Activated CD4-positive, alpha-beta T cell treated with anti-CD3 and anti-CD28 coated beads for 36 hours (primary cell): Measurements from ENCODE around the gene APCDD1L. TPM values are rescaled to one million over a fixed set of nuclear protein-coding genes. Genes with fewer than 3 reads are reported as not detected.

Source experiments
- ATAC-seq: fragments of 200-7000 bp; cut with Tn5 transposase; one replicate; pipeline ENCODE4 v1.10.0; 2021; ENCODE audit warnings: mild to moderate bottlenecking, moderate library complexity
- CTCF ChIA-PET: fragments of 350-600 bp; sonication (Branson Sonifier 250); formaldehyde crosslinking; loops from one replicate; lab custom pipeline; 2021; ENCODE audit warnings: antibody characterized with exemption; lab: Charles Lee
- POLR2A ChIA-PET: fragments of 350-600 bp; sonication (Branson Sonifier 250); formaldehyde crosslinking; loops from one replicate; lab custom pipeline; 2021; ENCODE audit warnings: antibody characterized with exemption, inconsistent platforms; lab: Charles Lee
- DNase-seq: peaks from one replicate; pipeline ENCODE4 v3.0.0-alpha.2; 2020
- H3K27ac Mint-ChIP-seq: one replicate; pipeline ENCODE4 v1.8.0; 2021; ENCODE audit warnings: mixed read lengths
- H3K27me3 Mint-ChIP-seq: one replicate; pipeline ENCODE4 v1.8.0; 2021; ENCODE audit warnings: mixed read lengths
- H3K36me3 Mint-ChIP-seq: one replicate; pipeline ENCODE4 v1.8.0; 2021; ENCODE audit warnings: low read depth, mixed read lengths
- H3K4me1 Mint-ChIP-seq: one replicate; pipeline ENCODE4 v1.8.0; 2021; ENCODE audit warnings: mixed read lengths
- H3K4me3 Mint-ChIP-seq: one replicate; pipeline ENCODE4 v1.8.0; 2021; ENCODE audit warnings: mild to moderate bottlenecking, moderate library complexity, mixed read lengths
- H3K9me3 Mint-ChIP-seq: one replicate; pipeline ENCODE4 v1.8.0; 2021; ENCODE audit warnings: low read depth, mixed read lengths
- intact Hi-C, 2 experiments: fragments of 100-400 bp; cut with DNase I in 1 of 2; cut with micrococcal nuclease in 1 of 2; formaldehyde crosslinking; loops; one replicate each; pipeline versions ENCODE4 v1.14.2 to v1.15.1; 2022 to 2024; cut with DNase I, micrococcal nuclease
- total RNA-seq, 2 experiments: library from RNA; stranded (reverse); gene quantifications; one replicate each; pipeline ENCODE4 v1.2.3, GENCODE V29; 2021

The APCDD1L gene
- total RNA-seq, 2 experiments from 2014 or later = not detected

- DNase-seq (no peak), ATAC-seq (no peak)
- ChIA-PET POLR2A (no interaction called here), CTCF (no interaction called here)
- Mint-ChIP-seq H3K27ac (no peak overlapping the region), H3K36me3 (no peaks in the 10 kb centered on the region), H3K4me1 (no peaks in the 10 kb centered on the region), H3K4me3 (no peak overlapping the region), H3K27me3 (no peaks in the 10 kb centered on the region), H3K9me3 (no peaks in the 10 kb centered on the region)
- intact Hi-C loops = no loop called here
These were observed 18.8 kb downstream of the APCDD1L start for GRCh38 chr20:58496429-58496769.

- H3K27ac Mint-ChIP-seq = no peak overlapping the region
- no peaks in the 10 kb centered on the region for H3K4me1 Mint-ChIP-seq
- no peaks in the 10 kb centered on the region for H3K36me3 Mint-ChIP-seq
- H3K27me3 Mint-ChIP-seq = no peaks in the 10 kb centered on the region
- intact Hi-C loops = no loop called here
- ATAC-seq (no peak), DNase-seq (no peak)
- ChIA-PET POLR2A (no interaction called here), CTCF (no interaction called here)
- H3K4me3 Mint-ChIP-seq = no peak overlapping the region
- H3K9me3 Mint-ChIP-seq = no peaks in the 10 kb centered on the region
These were observed 19.4 kb downstream of the APCDD1L start for GRCh38 chr20:58495623-58496428.

GRCh38 chr20:58494923-58495622 is 20.1 kb downstream of the APCDD1L start:
- ATAC-seq (no peak), DNase-seq (no peak)
- CTCF ChIA-PET = no interaction called here
- intact Hi-C loops = no loop called here
- POLR2A ChIA-PET = no interaction called here
- H3K27ac Mint-ChIP-seq = no peak overlapping the region
- H3K4me1 Mint-ChIP-seq = no peaks in the 10 kb centered on the region
- H3K4me3 Mint-ChIP-seq = no peak overlapping the region
- H3K9me3 Mint-ChIP-seq = no peaks in the 10 kb centered on the region
- no peaks in the 10 kb centered on the region for H3K27me3 Mint-ChIP-seq
- no peaks in the 10 kb centered on the region for H3K36me3 Mint-ChIP-seq

- ChIA-PET POLR2A (no interaction called here), CTCF (interaction anchor here (0.7 kb wide), 1 partner anchor 15 kb away, joined by 4 read pairs; no protein-coding TSS in a partner anchor)
- DNase-seq (no peak), ATAC-seq (no peak)
- intact Hi-C loops = no loop called here
- H3K4me1 Mint-ChIP-seq = no peaks in the 10 kb centered on the region
- H3K36me3 Mint-ChIP-seq = peaks cover 4% of the 10 kb centered on the region
- H3K9me3 Mint-ChIP-seq = peaks cover 4% of the 10 kb centered on the region
- H3K27ac Mint-ChIP-seq = no peak overlapping the region
- peaks cover 2% of the 10 kb centered on the region for H3K27me3 Mint-ChIP-seq
- H3K4me3 Mint-ChIP-seq = no peak overlapping the region
These were observed 22.2 kb downstream of the APCDD1L start for GRCh38 chr20:58492795-58493524.

GRCh38 chr20:58492074-58492718 is 23.0 kb downstream of the APCDD1L start:
- DNase-seq (no peak), ATAC-seq (no peak)
- Mint-ChIP-seq H3K4me3 (no peak overlapping the region), H3K9me3 (peaks cover 4% of the 10 kb centered on the region), H3K36me3 (peaks cover 4% of the 10 kb centered on the region), H3K27ac (no peak overlapping the region), H3K4me1 (no peaks in the 10 kb centered on the region), H3K27me3 (peaks cover 2% of the 10 kb centered on the region)
- ChIA-PET POLR2A (no interaction called here), CTCF (interaction anchor here (1.0 kb wide), 1 partner anchor 11 kb away, joined by 5 read pairs; no protein-coding TSS in a partner anchor)
- intact Hi-C loops = no loop called here

- POLR2A ChIA-PET = no interaction called here
- ATAC-seq (no peak), DNase-seq (no peak)
- peaks cover 17% of the 10 kb centered on the region for H3K27me3 Mint-ChIP-seq
- H3K36me3 Mint-ChIP-seq = peaks cover 10% of the 10 kb centered on the region
- H3K9me3 Mint-ChIP-seq = peaks cover 14% of the 10 kb centered on the region
- H3K4me3 Mint-ChIP-seq = no peak overlapping the region
- no peaks in the 10 kb centered on the region for H3K4me1 Mint-ChIP-seq
- no peak overlapping the region for H3K27ac Mint-ChIP-seq
- CTCF ChIA-PET = no interaction called here
- intact Hi-C loops = loop anchor here (10.0 kb wide), 2 partner anchors 329 to 589 kb away; no protein-coding TSS in a partner anchor
These were observed 29.0 kb downstream of the APCDD1L start for GRCh38 chr20:58486207-58486606.

GRCh38 chr20:58485393-58485792 is 29.8 kb downstream of the APCDD1L start:
- Mint-ChIP-seq H3K9me3 (peaks cover 14% of the 10 kb centered on the region), H3K36me3 (peaks cover 10% of the 10 kb centered on the region), H3K4me1 (no peaks in the 10 kb centered on the region), H3K27me3 (peaks cover 17% of the 10 kb centered on the region), H3K4me3 (no peak overlapping the region), H3K27ac (no peak overlapping the region)
- no peak for DNase-seq
- POLR2A ChIA-PET = no interaction called here
- ATAC-seq = no peak
- intact Hi-C loops = loop anchor here (10.0 kb wide), 2 partner anchors 329 to 589 kb away; no protein-coding TSS in a partner anchor
- CTCF ChIA-PET = interaction anchor here (0.5 kb wide), 1 partner anchor 430 kb away, joined by 3 read pairs; no protein-coding TSS in a partner anchor

- H3K36me3 Mint-ChIP-seq = peaks cover 7% of the 10 kb centered on the region
- H3K27me3 Mint-ChIP-seq = peaks cover 15% of the 10 kb centered on the region
- ATAC-seq (no peak), DNase-seq (no peak)
- peaks cover 12% of the 10 kb centered on the region for H3K9me3 Mint-ChIP-seq
- no peak overlapping the region for H3K4me3 Mint-ChIP-seq
- intact Hi-C loops = loop anchor here (5.0 to 10.0 kb wide), 3 partner anchors 169 to 591 kb away; partner anchors contain the start of gene STX16 (in 1 of the 2)
- ChIA-PET POLR2A (no interaction called here), CTCF (interaction anchor here (0.7 to 0.9 kb wide), 2 partner anchors 387 to 396 kb away, joined by 3 read pairs; no protein-coding TSS in a partner anchor)
- no peaks in the 10 kb centered on the region for H3K4me1 Mint-ChIP-seq
- no peak overlapping the region for H3K27ac Mint-ChIP-seq
These were observed 31.7 kb downstream of the APCDD1L start for GRCh38 chr20:58483470-58483869.

GRCh38 chr20:58483051-58483450 is 32.1 kb downstream of the APCDD1L start:
- CTCF ChIA-PET = interaction anchor here (0.7 kb wide), 1 partner anchor 341 kb away, joined by 4 read pairs; no protein-coding TSS in a partner anchor

GRCh38 chr20:58482416-58482815 is 32.8 kb downstream of the APCDD1L start:
- H3K4me3 Mint-ChIP-seq = no peak overlapping the region
- H3K9me3 Mint-ChIP-seq = peaks cover 16% of the 10 kb centered on the region
- H3K27ac Mint-ChIP-seq = no peak overlapping the region
- intact Hi-C loops = loop anchor here (5.0 to 10.0 kb wide), 3 partner anchors 170 to 592 kb away; partner anchors contain the start of gene STX16 (in 1 of the 2)
- peaks cover 6% of the 10 kb centered on the region for H3K36me3 Mint-ChIP-seq
- ATAC-seq (no peak), DNase-seq (no peak)
- POLR2A ChIA-PET = no interaction called here
- H3K4me1 Mint-ChIP-seq = no peaks in the 10 kb centered on the region
- H3K27me3 Mint-ChIP-seq = peaks cover 15% of the 10 kb centered on the region
- CTCF ChIA-PET = interaction anchor here (0.6 to 1.9 kb wide), 15 partner anchors 8 to 834 kb away, joined by 3 to 11 read pairs (median 4); partner anchors contain the start of gene GNAS

More at GRCh38 chr20:58483051-58483450, 32.1 kb downstream of the APCDD1L start:
- intact Hi-C loops = loop anchor here (5.0 to 10.0 kb wide), 3 partner anchors 169 to 592 kb away; partner anchors contain the start of gene STX16 (in 1 of the 2)
- no peak overlapping the region for H3K4me3 Mint-ChIP-seq
- POLR2A ChIA-PET = no interaction called here
- no peak overlapping the region for H3K27ac Mint-ChIP-seq
- peaks cover 15% of the 10 kb centered on the region for H3K9me3 Mint-ChIP-seq
- no peaks in the 10 kb centered on the region for H3K4me1 Mint-ChIP-seq
- H3K27me3 Mint-ChIP-seq = peaks cover 15% of the 10 kb centered on the region
- peaks cover 6% of the 10 kb centered on the region for H3K36me3 Mint-ChIP-seq
- DNase-seq = no peak
- ATAC-seq = no peak
